Activated effector memory CD4-positive, alpha-beta T cell treated with anti-CD3 and anti-CD28 coated beads, Interleukin-2, amount 50 U/mL, for 16 hours (primary cell): ENCODE results near the gene CRK.
A peak's percentile ranks its signal among the peaks of the same experiment; 100 is the strongest.

Source experiments
- DNase-seq: peaks from one replicate; pipeline ENCODE4 v3.0.0-alpha.2; 2020

CRK gene

DNA sequence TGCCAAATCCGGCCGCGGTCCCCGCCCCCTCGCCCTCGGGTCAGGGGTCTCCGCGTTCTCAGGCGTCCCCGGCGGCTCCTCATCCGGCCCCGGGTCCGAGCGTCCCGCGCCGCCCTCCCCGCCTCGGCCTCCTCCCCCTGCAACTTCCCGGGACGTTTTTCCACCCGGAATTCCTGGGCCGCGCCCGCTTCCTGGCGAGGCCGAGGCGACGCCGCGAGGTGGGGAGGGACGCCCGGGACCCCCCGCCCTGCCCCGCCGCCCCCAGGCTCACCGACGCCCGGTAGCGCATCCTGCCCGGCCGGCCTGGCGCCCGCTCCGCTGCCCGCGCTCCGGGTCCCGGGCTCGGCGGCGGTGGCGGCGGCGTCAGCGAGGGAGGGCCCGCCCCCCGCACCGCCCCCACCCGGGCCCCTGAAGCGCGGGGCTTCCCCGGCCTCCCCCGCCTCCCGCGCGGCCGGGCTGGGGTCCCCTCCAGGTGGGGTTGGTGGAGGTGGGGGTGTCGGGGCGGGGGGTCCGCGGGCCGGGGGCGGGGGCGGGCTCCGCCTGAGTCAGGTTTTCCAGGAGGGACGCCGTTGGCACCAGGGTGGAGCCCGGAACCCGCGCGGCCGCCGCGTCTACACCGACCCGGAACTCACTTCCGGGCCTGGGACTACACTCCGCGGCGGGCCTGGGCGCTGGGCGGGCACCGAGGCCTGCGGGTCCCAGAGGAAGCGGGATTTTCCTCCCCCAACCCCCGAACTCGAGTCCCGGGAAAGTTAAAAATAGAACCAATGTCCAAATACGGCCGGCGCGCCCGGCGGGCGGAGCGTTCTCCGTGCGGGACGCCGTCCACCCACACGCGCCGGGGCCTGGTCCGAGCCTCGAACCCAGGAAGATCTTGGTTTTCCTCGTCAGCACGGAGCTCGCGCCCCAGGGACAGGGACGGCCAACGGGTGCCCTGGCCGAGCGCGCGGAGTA lies 29.7 kb upstream of the CRK start:
- DNase-seq, result peak; percentile 90

DNA sequence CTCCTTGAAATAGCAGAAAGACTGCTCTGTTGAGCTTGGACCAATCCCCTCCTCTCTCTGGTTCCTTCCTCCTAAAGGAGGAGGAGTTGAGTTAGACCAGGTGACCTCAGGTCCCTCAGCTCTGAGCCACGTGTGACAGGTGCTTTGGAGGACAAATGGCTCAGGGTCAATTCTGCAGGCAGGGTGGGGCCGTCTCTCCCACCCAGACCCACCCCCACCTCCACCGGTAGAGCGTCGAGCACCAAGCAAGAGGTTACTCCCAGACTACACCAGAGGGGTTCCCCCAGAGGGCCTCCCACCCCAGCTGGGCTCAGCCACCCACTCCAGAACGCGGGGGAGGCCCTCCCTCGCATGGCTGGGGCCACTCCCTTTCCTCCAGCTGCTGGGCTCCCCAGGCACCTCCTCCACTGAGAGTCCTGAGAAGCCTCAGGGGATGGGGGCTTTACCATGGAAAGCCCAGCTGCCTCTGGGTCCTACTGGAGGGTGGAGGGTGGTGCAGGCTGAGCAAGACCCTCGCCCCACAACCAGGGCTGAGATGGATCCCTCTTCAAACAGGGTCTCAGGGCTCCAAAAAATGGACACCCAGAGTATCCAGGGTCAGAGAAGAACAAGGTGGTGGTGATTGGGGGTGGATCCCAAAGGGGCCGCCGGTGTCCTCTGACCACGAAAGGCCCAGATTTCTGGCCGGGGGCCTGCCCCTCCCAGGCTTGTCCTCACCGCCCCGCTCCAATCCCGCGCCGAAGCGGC lies 28.8 kb upstream of the CRK start:
- peak; percentile 83 for DNase-seq

DNA sequence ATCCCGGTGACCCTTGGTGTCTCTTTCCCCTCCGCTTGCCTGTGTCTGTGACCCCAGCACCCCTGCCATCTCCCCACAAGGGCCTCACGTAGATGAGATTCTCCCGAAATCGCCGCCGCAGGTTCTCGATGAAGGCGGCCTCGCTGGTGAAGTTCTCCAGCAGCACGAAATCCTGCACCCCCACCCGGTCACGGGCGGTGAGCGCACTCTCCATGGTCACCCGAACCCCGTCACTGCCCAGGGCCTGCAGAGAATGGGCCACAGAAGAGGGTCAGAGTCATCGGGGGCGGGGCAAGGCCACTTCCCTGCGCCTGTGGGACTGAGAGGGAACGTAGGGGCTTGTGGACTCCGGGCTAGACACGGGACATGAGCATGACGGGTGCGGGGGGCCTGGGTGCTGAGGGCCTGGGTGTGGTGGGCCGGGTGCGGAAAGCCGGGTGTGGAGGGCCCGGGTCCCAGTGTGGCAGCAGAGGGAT lies 28.1 kb upstream of the CRK start:
- no peak for DNase-seq

DNA sequence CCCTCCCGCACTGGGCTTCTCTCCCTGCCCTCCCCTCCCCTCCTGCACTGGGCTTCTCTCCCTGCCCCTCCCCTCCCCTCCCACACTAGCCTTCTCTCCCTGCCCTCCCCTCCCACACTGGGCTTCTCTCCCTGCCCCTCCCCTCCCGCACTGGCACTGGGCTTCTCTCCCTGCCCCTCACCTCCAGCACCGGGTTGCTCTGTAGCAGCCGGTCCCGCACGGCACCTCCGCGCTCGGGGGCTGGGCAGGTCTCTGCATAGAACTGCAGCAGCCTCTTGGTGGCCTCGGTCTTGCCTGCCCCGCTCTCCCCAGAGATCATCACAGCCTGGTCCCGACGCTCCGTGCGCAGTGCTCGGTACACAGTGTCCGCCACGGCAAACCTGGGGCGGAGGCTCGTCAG lies 26.6 kb upstream of the CRK start:
- DNase-seq, result no peak

DNA sequence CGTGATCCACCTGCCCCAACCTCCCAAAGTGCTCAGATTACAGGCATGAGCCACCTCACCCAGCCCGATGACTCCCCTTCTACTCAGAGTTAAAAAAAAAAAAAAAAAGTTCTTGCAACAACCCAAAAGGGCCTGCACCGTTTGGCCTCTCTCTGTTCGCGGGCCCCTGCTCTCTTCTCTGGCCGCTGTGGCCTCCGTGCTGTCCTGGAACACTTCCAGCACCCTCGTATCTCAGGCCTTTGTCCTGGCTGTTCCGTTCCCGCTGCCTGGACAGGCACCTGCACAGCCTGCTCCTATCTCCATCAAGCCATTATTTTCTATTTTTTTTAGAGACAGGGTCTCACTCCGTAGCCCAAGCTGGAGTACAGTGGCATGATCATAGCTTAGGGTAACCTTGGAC lies 25.7 kb upstream of the CRK start:
- no peak for DNase-seq

DNA sequence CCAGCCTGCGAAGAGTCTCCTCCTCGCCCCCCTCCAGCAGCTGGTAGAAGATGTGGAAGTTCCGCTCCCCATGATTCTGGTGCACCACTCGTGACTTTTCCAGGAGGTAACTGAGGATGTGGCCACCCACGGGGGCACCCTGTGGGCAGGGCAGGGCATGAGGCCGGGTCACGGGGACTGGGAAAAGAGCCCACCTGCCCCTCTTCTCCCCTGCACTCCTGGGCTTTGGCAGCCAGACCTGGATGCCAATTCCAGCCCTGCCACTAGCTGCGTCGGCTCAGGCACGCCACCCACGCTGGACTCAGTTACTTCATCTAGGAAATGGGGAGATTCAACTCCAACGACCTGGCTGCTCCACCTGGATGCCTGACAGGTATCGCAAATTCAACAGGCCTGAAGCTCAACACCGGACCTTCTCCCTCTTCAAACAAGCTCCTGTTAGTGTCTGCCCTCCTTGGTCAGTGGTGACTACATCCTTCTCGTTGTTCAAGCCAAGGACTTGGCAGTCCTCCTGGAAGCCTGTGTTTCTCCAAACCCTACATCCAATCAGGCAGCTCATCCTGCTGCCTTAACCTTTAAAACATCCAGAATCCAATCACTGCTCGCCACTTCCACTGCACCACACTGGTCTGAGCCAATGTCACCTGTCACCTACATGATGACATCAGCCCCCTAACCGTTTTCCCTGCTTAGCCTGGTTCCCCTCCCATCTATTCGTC lies 24.9 kb upstream of the CRK start:
- no peak for DNase-seq

DNA sequence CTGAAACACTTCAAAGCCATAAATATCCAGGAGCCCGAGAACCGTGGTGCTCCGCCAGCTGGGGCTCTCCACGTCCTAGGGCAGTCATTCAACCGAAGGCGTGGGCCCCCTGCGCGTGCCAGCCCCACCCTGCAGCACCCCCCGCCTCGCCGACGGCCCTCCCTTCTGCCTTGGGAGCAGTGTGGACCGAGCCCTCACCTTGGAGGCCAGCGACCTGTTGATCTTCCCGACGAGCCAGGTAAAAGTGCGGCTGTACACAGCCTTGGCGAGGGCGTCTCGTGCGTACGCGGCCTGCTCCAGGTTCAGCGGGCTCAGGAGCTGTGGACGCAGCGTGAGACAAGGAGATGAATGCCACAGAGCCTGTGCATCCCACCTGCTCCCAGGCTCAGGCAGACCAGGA lies 22.4 kb upstream of the CRK start:
- no peak for DNase-seq

DNA sequence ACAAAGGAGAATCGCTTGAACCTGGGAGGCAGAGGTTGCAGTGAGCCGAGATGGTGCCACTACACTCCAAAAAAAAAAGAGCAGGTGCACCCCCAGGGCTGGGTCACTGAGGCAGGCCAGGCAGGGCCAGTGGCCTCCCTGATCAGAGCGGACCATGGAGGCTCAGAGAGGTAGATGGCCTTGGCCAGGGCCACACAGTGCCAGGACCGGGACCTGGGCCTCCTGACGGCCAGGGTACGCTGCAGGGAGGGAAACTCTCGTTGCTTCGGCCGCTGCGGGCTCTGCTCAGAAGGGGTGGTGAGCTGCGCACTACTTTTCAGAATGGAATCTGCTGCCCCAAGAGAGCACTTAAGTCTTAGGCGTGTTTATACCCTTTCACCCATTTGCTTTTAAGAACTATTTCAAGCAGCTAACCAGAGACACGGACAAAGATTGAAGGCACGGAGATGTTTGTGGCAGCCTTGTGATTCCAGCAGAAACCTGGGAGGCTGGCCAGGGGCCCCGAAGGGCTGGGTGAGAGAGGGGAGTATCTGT lies 19.4 kb upstream of the CRK start:
- DNase-seq, result no peak

DNA sequence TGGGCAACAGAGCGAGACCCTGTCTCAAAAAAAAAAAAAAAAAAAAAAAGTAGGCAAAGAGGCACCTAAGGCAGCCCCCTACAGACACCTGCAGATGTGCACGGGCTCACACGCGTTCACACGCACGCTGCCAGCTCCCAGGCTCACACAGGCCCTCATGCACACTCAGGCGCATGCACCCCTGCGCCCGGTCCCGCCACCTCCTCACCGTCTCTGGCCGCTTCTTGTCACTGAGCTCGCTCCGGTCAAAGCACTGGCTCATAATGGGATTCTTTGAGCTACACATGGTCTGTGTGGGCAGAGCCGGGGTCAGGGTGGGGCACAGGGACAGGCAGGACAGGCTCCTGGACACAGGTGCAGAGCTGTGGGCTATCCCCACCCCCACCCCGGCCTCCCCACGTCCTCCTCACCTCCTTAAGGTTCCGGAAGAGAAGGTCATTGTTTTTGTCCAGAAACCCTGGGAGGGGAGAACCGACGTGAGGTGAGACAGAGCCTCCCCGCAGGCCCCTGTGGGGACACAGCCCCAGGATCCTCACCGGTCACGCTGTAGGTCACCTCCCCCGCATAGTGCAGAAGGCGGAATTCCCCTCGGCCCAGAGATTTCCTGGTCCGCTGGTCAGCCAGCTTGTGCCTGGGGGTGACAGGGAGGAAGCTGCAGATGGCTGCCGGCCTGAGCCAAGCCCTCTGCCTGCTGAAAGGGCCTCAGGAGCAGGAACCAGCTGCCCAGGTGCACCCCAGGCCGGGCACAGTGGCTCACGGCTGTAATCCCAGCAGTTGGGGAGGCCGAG lies 18.6 kb upstream of the CRK start:
- DNase-seq, result no peak

DNA sequence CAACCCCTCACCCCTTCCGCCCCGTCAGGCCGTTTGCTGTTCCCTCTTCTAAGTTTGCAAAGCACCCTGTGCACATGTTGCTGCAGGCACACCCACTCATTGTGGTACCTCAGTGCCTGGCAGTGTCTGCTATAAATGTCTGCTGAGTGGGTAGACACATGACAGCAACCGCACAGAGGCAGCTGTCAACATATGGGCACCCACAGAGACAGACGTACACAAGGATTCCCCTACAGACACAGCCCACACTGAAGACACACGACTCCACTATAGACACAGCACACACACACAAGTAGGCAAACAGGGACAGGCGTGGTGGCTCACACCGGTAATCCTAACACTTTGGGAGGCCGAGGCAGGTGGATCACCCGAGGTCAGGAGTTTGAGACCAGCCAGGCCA lies 17.8 kb upstream of the CRK start:
- DNase-seq, result no peak

DNA sequence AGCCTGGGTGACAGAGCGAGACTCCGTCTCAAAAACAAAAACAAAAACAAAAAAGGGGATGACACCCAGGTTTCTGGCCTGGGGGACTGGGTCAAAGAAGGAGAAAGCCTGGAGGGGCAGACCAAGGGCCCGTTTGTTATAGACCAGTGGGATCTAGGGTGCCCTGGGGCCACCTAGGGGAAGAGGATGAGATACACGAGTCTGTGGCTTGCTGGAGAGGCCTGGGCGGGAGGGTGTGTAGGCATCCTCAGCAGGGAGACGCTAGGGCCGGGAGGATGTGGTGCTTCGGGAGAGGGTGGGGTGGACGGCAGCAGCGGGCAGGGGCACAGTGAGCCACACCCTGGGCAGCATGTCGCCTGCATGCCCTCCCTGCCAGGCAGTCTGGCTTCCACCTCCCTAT lies 17.1 kb upstream of the CRK start:
- no peak for DNase-seq

DNA sequence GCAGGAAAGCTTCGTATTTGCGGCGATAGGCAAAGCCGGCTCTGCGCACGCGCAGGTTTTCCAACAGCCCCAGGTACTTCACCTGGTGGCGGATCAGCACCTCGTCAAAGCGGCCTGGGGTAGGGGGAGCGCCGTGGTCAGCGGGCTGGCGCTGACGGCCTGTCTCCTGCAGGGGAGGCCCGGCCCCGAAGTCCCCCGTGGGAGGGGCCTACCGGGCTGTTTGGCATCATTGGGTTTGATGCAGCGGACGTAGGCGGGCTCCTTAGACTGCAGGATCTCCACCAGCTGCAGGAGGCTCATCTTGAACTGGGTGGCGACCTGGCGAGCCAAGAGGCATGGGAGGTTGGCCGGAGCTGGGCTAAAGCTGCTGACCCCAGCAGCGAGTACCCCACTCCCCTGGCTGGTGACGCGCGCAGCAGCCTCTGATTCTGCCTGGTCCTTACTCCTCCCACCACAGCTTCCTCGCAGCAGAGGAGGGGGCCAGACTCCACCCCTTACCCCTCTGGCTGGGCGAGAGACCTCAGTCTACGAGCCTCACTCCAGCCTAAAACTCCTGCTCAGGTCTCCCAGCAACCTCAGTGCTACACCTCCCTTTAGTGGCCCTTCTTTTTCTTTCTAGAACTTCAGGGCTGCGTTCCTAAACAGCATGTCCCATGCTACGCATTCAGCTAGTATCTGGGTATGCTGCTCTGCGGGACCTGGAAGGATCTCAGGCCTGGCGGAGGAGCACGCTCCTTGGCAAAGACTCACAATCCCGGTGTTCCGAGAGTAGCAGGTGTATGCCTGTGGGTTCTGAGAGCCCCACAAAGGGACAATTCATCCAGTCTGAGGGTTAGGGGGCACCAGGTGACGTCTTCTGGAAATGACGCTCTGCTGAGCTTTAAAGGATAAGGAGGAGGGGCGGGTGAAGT lies 16.1 kb upstream of the CRK start:
- no peak for DNase-seq

DNA sequence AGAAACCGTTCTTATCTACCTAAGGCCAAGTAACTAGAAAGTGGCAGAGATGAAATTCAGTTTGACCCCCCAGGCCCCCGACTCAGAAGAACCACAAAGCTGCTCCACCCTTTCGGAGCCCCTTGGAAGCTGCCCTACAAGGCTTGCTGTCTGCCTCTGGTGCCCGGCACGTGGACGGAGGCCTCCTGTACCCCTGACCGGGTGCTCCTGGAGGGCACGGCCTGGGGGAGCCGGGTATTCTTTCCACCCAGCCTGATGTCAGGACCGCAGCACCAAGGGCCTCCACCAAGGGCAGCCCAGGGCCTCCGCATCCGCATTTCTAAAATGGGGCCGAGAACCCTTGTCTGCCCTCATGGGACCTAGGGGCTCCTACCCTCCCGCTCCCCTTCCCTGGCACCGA lies 15.5 kb upstream of the CRK start:
- no peak for DNase-seq

DNA sequence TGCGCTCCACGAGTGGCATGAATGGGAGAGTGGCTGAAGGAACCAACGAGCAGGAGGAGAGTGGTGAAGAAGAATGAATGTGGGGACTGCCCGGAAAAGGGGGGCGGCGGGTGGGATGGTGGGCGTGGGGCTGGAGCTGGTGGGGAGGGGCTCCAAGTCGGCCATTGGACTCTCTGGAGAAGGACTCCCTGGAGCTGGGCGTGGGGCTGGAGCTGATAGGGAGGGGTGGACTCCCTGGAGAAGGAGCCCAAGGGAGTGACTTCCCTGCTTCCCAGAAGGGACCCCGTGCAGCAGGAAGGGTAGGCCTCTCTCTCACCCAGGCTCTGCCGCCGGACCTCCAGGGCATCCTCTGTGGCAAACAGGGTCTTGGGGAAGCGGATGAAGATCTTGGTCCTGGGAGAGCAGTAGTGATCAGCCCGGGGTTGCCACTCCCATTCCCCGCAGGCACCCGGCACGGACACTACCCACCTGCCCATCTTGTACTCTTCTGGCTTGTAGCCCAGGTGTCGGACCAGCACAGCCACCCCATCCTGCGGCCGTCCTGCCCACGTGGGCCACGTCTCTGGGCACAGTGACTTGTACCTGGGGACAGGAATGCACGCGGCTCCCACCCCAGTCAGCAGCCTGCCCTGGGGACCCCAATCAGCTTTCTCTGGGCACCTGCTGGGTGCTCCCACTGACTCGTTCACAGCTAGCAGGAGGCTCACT lies 14.9 kb upstream of the CRK start:
- DNase-seq, result no peak

DNA sequence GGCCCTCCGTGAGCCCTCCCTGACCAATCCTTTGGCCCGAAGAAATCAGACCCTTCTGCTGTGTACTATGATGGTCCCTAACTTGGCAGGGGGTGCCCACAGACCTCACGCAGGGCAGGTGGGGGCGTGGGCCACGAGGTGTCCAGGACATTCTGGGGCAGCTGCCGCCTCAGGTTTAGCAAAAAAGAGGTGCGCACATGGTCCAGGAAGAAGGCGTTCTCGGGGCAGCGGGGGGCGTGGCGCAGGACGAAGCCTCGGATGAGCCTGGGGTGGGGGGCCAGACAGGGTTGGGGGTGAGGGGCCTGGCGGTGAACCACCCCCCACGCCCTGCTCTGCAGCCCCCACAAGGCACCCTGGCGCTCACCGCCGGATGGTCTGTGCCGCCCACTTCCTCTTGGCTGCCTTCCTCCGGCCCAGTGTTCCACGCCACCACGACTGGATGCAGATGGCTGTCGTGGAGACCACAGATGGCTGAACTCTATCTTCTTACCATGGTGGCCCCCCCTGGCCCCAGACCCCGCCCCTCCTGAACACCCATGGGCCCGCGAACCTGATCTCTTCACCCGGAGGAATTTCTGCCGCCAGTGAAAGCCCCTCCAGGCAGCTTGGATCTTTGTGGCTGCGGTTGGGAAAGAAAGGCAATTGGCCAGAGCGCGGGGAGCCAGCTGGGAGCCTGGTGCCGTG lies 14.2 kb upstream of the CRK start:
- no peak for DNase-seq

DNA sequence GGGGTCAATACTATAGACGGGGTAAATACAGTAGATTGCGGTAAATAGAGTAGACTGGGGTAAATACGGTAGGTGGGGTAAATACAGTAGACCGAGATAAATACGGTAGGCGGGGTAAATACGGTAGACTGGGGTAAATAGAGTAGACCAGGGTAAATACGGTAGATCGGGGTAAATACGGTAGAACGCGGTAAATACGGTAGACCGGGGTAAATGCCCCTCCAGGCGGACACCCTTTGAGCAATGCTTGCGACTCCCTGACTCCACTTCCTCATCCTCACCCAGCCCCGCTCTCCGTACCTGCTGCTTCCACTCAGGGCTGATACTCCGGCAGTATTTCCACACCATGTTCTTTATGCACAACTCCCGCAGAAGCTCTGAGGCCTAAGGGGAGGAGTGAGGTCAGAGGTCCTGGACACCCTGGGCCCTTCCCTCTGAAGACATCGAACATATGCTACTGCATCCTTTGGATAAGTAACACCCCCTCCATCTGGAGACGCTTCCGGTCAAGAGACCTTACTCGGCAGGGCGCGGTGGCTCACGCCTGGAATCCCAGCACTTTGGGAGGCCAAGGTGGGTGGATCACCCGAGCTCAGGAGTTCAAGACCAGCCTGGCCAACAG lies 13.3 kb upstream of the CRK start:
- no peak for DNase-seq

DNA sequence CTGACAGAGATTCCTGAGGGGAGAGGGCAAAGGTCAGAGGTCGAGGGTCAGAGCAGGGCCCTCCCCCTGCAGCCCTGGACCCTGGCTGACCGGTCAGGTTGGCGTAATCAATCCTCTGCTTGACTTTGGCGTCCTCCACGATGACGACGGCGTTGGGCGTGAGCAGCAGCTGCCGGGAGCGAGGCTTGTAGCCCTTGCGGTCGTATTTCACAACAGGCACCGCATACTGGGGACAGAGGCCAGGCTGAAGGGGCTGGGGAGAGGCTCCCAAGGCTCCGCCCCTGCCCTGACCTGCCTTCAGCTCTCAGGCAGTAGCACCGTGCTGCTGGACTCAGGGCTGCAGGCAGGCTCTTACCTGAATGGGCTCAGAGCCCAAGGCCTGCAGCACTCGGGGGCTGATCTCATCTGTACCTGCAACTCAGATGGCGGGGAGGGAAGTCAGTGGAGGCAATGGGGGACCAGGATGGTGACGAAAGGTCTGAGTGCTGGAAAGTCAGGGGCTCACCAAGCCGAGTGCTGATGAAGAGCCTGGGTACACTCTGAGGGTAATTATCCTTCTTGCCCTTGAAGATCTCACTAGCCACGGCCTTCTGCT lies 12.0 kb upstream of the CRK start:
- no peak for DNase-seq

DNA sequence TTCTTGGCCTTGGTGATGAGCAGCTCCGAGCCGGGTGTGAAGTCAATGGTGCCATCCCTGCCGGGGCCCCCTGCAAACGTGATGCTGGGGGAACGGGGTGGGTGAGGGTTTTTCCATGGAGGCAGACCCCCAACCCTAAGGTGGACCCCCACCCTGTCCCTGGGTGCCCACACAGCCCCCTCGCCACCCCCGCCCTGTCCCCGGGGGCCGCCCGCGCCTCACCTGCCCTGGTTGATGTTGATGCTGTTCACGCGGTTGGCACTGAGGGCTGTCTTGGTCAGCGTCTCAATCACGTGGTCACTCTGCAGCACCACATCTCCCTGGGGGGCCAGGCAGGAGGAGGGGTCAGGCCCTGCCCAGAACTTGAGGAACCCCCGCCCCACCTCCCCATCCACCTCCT lies 11.2 kb upstream of the CRK start:
- DNase-seq, result no peak

DNA sequence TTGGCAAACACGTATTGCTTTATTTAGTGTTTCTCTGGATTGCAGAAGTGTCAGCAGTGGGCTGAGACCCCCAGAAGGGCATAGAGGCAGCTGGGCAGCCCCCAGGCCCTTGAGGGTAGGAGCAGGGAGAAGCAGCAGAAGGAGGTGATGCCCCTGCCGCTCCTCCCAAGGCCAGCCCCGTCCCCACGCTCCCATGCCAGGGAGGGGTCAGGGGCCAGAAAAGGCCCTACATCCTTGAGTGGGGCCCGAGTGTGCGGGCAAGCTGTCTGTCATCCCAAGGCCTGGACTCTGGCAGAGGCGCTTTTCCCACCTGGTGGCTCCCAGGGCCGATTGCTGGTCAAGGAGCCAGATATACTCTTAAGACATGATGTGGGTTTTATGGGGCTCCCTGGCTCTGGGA lies 8.2 kb upstream of the CRK start:
- no peak for DNase-seq
